H1 (cell line): Measurements from ENCODE around the gene NCAM1. TPM values are rescaled to one million over a fixed set of nuclear protein-coding genes. Genes with fewer than 3 reads are reported as not detected.

Source experiments
- BCL11A ChIP-seq, 2 experiments: IDR thresholded peaks; one replicate each; pipeline ENCODE4 v1.6.1; 2011; ENCODE audit warnings: low read depth in 2 of 2, low read length in 2 of 2, mild to moderate bottlenecking in 2 of 2
- CTCF ChIP-seq, 3 experiments: IDR thresholded peaks; 1 replicate in 2 of 3; 2 replicates in 1 of 3; pipeline versions ENCODE4 v1.5.1 to v1.6.1; 2011; ENCODE audit warnings: low read length in 3 of 3, mild to moderate bottlenecking in 3 of 3, inconsistent platforms in 2 of 3, low read depth in 1 of 3, moderate library complexity in 1 of 3; ENCODE audit not compliant: insufficient read depth in 1 of 3; ENCODE audit errors: control extremely low read depth in 1 of 3
- polyA plus RNA-seq, 7 experiments: library from polyadenylated mRNA; depleted of rRNA in 3 of 7; stranded (reverse) in 5 of 7; unstranded in 2 of 7; fragments of >200 nt in 5 of 7; fragments of 200-250 nt in 2 of 7; gene quantifications; 1 replicate in 5 of 7; 2 replicates in 1 of 7; 4 replicates in 1 of 7; pipeline versions ENCODE4 v1.2.1 to v1.2.3, GENCODE V29; 2011 to 2013; ENCODE audit warnings: missing spikeins in 2 of 7, mixed read lengths in 2 of 7
- total RNA-seq: library from RNA; stranded (reverse); fragmentation: NEBNext Ultra II Directional; extraction: Animal tissue kit (Norgen Biotek cat#: 25700); gene quantifications from 2 replicates; pipeline ENCODE4 v1.2.1, GENCODE V29; 2021

The NCAM1 gene
- total and polyA plus RNA-seq, 2 of the 8 experiments (the other 6 are each of a cell fraction or from before 2014, with no cell fraction given) = 3.1 to 4.3 TPM

- TF ChIP-seq CTCF (IDR thresholded peaks at IDR 0.05; ENCODE audit: control extremely low read depth in 1 of 3, insufficient read depth in 1 of 3, low read depth in 1 of 3, low read length in 3 of 3) = 0 out of 4 replicates have a peak, but pooled peaks of 1 of the 3 experiments have one; percentile 9
- TF ChIP-seq BCL11A (IDR thresholded peaks at IDR 0.05; ENCODE audit: low read depth in 2 of 2, low read length in 2 of 2) = no peak
- TF ChIP-seq, all 59 proteins: peak for 2
Observed at GRCh38 chr11:112997857-112998466, 36.7 kb downstream of the NCAM1 start (continued).
